ENCODE data around the gene LZTS2.

LZTS2 gene

DNA sequence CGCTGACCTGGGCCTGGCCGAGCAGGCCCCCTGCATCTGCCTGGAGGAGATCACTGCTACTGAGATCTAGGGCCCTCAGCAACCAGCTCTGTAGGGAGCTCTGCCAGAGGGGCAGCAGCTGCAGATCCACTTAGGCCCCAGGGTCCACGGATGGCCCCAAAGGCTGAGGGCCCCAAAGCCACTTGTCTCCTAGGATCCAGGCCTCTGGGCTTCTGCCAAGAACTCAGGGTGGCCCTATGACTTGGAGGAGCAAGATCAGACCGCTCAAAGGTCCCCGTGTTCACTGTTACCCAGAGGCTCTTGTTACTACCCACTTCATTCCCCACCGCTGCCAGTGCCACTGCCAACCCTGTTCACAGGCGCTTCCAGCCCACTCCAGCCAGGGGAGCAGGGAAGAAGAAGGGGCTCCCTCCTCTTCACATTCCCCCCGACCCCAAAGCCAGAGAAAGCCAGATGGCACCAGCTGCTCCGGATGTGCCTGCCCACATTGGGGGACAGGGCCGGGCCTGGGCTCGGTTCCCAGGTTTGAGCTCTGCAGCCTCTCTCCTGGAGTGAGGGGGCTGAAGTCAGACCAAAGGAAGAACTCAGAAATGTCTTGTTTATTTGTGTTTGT lies 7.6 kb downstream of the LZTS2 start (continued):
- TF ChIP-seq ZNF8 (CRISPR knock-in tag; IDR thresholded peaks at IDR 0.05): no peak

DNA sequence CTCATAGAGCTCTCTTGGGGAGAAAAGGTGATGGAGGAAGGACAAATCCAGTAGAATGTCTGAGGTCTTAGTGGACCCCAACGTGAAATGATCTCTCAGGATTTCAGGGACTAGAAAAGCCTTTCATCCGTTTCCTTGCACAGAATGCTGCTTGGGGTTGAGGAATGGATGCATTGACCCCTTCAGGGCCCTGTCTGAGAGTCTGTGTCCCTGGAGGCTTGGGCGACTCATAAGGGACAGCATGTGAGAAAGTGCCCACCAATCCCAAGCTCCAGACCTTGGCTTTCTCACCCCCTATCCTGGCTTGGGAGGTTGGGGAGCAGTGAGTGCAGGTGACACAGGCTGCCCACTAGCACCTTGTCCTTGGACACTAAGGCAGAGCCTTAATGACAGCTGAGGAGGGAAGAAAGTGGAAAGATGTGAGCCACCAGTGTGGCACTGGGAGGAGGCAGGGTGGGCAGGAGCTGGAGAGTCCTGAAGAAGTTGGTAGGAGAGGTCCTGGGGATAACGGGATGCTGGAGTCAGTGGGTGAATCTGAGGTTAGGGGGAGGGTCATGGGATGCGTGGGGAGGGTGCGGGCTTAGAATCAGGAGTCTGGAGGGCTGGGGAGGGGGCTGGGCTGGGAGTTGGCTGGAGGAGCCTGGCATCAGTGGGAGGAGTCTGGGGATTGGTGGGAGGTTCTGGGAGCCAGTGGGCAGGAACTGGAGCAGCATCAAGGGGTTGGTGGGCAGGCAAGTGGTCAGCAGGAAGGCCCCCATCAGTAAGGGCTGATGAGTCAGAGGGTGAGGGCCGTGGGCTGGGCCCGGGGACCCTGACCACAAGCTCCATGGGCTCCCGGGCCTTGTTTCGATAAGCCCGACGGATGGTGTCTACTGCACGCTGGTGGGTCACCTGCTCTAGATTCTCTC lies 8.6 kb downstream of the LZTS2 start:
- no peak for ATAC-seq
- no peak for TF ChIP-seq BACH2 (CRISPR knock-in tag; IDR thresholded peaks at IDR 0.05; ENCODE audit: borderline replicate concordance)
- TF ChIP-seq CSDC2 (CRISPR knock-in tag; IDR thresholded peaks at IDR 0.05): no peak
- no peak for TF ChIP-seq ZFP30 (CRISPR knock-in tag; IDR thresholded peaks at IDR 0.05)
- no peak for TF ChIP-seq GLIS3 (CRISPR knock-in tag; IDR thresholded peaks at IDR 0.05)
- no peak for TF ChIP-seq OSR1 (CRISPR knock-in tag; IDR thresholded peaks at IDR 0.05)
- TF ChIP-seq ISL1 (CRISPR knock-in tag; IDR thresholded peaks at IDR 0.05): no peak
- TF ChIP-seq ZNF8 (CRISPR knock-in tag; IDR thresholded peaks at IDR 0.05): no peak
- TF ChIP-seq TOX (CRISPR knock-in tag; IDR thresholded peaks at IDR 0.05; ENCODE audit: borderline replicate concordance): no peak
- no peak for TF ChIP-seq RARB (CRISPR knock-in tag; IDR thresholded peaks at IDR 0.05)
- no peak for TF ChIP-seq ZFP3 (CRISPR knock-in tag; IDR thresholded peaks at IDR 0.05)

DNA sequence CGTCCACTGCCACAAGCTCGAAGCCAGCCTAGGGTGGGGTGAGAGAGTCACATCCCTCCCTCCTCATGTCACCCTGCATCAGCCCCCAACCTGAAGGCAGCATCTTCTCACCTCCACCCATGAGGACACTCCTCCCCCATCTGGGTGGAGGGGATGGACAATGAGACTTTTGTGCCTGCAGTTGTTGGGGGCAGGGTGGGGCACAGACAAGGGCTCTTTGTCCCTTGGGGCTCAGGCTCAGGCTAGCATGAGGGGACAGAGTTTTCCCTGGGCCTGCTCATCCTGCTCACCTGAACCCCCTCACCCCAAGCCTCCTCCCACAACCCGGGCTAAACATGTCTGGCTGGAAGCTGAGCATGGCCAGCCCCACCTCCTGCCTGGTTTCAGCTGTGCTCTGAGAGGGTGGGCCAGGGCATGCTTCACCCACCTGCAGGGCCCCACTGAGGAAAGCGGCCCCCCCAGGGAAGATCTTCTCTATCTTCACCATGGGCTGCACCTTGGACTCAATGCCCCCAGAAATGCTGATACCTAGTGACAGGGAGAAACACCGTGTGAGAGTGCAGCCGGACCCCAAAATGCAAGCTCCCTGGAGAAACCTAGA lies 9.3 kb downstream of the LZTS2 start:
- no peak for ATAC-seq
- TF ChIP-seq GLIS3 (CRISPR knock-in tag; IDR thresholded peaks at IDR 0.05) (no peak), ZNF70 (CRISPR knock-in tag; IDR thresholded peaks at IDR 0.05) (no peak), ZNF565 (CRISPR knock-in tag; conservative IDR thresholded peaks at IDR 0.05; ENCODE audit: low read depth) (no peak), ZNF8 (CRISPR knock-in tag; IDR thresholded peaks at IDR 0.05) (no peak), TOX (CRISPR knock-in tag; IDR thresholded peaks at IDR 0.05; ENCODE audit: borderline replicate concordance) (no peak)
- TF ChIP-seq, protein P1, sequence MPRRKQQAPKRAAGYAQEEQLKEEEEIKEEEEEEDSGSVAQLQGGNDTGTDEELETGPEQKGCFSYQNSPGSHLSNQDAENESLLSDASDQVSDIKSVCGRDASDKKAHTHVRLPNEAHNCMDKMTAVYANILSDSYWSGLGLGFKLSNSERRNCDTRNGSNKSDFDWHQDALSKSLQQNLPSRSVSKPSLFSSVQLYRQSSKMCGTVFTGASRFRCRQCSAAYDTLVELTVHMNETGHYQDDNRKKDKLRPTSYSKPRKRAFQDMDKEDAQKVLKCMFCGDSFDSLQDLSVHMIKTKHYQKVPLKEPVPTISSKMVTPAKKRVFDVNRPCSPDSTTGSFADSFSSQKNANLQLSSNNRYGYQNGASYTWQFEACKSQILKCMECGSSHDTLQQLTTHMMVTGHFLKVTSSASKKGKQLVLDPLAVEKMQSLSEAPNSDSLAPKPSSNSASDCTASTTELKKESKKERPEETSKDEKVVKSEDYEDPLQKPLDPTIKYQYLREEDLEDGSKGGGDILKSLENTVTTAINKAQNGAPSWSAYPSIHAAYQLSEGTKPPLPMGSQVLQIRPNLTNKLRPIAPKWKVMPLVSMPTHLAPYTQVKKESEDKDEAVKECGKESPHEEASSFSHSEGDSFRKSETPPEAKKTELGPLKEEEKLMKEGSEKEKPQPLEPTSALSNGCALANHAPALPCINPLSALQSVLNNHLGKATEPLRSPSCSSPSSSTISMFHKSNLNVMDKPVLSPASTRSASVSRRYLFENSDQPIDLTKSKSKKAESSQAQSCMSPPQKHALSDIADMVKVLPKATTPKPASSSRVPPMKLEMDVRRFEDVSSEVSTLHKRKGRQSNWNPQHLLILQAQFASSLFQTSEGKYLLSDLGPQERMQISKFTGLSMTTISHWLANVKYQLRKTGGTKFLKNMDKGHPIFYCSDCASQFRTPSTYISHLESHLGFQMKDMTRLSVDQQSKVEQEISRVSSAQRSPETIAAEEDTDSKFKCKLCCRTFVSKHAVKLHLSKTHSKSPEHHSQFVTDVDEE (CRISPR knock-in tag; IDR thresholded peaks at IDR 0.05): no peak
- TF ChIP-seq, protein P2, sequence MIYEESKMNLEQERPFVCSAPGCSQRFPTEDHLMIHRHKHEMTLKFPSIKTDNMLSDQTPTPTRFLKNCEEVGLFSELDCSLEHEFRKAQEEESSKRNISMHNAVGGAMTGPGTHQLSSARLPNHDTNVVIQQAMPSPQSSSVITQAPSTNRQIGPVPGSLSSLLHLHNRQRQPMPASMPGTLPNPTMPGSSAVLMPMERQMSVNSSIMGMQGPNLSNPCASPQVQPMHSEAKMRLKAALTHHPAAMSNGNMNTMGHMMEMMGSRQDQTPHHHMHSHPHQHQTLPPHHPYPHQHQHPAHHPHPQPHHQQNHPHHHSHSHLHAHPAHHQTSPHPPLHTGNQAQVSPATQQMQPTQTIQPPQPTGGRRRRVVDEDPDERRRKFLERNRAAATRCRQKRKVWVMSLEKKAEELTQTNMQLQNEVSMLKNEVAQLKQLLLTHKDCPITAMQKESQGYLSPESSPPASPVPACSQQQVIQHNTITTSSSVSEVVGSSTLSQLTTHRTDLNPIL (CRISPR knock-in tag; IDR thresholded peaks at IDR 0.05; ENCODE audit: low read depth): no peak

DNA sequence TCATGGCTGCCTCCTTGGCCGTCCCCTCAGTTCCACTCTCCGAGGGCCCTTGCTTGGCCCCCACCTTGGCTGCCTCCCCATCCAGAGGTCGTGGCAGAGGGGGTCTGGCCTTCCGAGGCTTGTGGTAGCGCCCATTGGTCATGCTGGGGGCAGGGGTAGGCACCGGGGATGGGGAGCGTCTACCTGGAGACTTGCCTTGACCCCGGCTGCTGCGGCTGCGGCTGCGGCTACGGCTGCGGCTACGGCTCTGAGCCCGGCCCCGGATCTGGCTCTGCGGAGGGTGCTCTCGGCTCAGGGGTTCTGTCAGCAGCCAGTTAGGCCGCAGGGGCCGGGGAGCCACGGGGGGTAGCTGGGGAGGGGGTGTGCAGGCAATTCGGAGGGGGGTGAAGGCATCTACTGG lies 10.7 kb downstream of the LZTS2 start:
- ATAC-seq: no peak
- TF ChIP-seq SNAI2 (CRISPR knock-in tag; IDR thresholded peaks at IDR 0.05): no peak
- no peak for TF ChIP-seq OSR1 (CRISPR knock-in tag; IDR thresholded peaks at IDR 0.05)
- no peak for TF ChIP-seq ZFP3 (CRISPR knock-in tag; IDR thresholded peaks at IDR 0.05)
- no peak for TF ChIP-seq PPARA (CRISPR knock-in tag; IDR thresholded peaks at IDR 0.05; ENCODE audit: borderline replicate concordance)
- TF ChIP-seq, protein P2 (CRISPR knock-in tag; IDR thresholded peaks at IDR 0.05; ENCODE audit: low read depth): no peak
- no peak for TF ChIP-seq ZC3H10 (CRISPR knock-in tag; IDR thresholded peaks at IDR 0.05)

DNA sequence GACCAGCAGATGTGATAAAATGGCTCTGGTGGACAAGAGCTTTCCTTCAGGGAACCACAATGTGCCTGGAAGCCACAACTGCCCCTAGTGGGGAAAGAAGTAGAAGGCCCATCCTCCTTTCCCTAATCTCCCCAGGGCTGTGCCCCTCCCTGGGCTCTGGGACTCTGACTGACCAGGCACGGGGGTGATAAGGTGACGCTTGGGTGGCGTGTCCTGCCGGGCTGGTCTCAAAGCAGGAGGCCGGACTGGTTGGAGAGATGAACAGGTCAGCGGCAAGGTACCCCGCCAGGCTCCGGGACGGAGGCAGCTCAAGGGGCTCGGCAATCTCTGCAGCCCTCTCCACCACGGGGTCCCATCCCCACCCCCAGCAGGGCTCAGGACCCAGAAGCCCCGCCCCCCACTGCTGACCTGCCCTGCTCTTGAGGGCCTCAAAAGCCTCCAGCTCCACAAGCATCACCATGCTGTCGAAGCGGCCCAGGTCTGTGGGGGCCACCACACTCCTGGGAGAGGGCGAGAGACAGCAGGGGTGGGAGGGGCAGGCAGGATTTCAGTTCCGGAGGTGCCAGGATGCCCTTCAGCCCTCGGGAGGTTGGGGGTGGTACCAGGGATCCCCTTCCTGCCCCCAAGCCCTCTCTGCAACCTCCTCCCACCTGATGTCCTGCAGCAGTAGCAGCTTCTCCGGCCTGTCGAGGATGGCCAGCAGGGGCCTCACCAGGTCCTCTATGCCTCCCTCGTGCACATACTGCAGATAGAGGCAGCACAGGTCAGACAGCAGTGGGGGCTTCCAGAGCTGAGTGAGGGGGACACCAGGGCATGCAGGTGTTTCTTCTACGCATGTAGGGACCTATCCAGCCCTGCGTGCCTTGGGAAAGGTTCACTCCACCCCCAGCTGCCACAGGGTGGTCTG lies 12.2 kb downstream of the LZTS2 start:
- ATAC-seq: 0 out of 3 replicates have a peak, but pooled peaks have one; percentile 4
- TF ChIP-seq RARB (CRISPR knock-in tag; IDR thresholded peaks at IDR 0.05) (no peak), SNAI2 (CRISPR knock-in tag; IDR thresholded peaks at IDR 0.05) (no peak)
- TF ChIP-seq, protein P3, sequence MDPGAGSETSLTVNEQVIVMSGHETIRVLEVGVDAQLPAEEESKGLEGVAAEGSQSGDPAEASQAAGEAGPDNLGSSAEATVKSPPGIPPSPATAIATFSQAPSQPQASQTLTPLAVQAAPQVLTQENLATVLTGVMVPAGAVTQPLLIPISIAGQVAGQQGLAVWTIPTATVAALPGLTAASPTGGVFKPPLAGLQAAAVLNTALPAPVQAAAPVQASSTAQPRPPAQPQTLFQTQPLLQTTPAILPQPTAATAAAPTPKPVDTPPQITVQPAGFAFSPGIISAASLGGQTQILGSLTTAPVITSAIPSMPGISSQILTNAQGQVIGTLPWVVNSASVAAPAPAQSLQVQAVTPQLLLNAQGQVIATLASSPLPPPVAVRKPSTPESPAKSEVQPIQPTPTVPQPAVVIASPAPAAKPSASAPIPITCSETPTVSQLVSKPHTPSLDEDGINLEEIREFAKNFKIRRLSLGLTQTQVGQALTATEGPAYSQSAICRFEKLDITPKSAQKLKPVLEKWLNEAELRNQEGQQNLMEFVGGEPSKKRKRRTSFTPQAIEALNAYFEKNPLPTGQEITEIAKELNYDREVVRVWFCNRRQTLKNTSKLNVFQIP (CRISPR knock-in tag; IDR thresholded peaks at IDR 0.05; ENCODE audit: borderline replicate concordance, low read depth): no peak
- TF ChIP-seq, protein P2 (CRISPR knock-in tag; IDR thresholded peaks at IDR 0.05; ENCODE audit: low read depth): no peak
- TF ChIP-seq, protein P1 (CRISPR knock-in tag; IDR thresholded peaks at IDR 0.05): no peak

All from SK-N-SH treated with all-trans-retinoic acid at 6 μM for 48 hours (cell line).